ENCODE results near the gene RTN4R.

DNA sequence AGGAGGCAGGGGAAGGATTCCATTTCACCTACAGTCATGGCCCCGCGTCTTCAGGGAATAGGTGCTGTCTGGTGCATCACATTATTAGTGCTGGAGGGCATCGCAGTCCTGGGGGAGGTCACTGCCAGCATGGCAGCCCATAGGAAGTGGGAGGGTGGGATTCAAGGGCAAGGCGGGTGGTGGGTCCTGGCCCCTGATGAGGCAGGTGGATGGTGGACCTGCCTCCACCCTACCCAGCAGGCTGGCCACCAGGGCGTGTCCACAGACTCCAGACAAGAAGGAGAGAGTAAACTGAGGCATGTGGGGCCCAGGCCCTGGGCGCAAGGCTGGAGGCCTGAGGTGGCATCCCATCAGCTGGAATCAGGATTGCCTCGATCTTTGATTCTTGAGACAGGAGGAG, 53.3 kb downstream of the RTN4R start:
- TF ChIP-seq POLR2A (IDR thresholded peaks at IDR 0.05), result no peak
- TF ChIP-seq, protein P1, sequence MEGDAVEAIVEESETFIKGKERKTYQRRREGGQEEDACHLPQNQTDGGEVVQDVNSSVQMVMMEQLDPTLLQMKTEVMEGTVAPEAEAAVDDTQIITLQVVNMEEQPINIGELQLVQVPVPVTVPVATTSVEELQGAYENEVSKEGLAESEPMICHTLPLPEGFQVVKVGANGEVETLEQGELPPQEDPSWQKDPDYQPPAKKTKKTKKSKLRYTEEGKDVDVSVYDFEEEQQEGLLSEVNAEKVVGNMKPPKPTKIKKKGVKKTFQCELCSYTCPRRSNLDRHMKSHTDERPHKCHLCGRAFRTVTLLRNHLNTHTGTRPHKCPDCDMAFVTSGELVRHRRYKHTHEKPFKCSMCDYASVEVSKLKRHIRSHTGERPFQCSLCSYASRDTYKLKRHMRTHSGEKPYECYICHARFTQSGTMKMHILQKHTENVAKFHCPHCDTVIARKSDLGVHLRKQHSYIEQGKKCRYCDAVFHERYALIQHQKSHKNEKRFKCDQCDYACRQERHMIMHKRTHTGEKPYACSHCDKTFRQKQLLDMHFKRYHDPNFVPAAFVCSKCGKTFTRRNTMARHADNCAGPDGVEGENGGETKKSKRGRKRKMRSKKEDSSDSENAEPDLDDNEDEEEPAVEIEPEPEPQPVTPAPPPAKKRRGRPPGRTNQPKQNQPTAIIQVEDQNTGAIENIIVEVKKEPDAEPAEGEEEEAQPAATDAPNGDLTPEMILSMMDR (IDR thresholded peaks at IDR 0.05), result no peak

All from testis (tissue), 2 donors.